Keratinocyte (primary cell): ENCODE measurements around the gene ATP5F1C. TPM values are rescaled to one million over a fixed set of nuclear protein-coding genes. Genes with fewer than 3 reads are reported as not detected.

ENCODE experiments used
- DNase-seq: peaks from one replicate; pipeline ENCODE4 v3.0.0-alpha.2; 2011; ENCODE audit warnings: low read depth, missing footprints, low spot score
- FAIRE-seq: peaks from 2 replicates; lab custom pipeline; 2011; peaks lifted over from hg19 to GRCh38; lab: Jason Lieb, UNC
- H2AFZ ChIP-seq: 2 replicates; pipeline ENCODE4 v1.6.0; 2012; ENCODE audit warnings: low read length, control low read depth, inconsistent platforms; ENCODE audit not compliant: control insufficient read depth
- H3K27ac ChIP-seq: 2 replicates; pipeline ENCODE4 v1.5.1; 2011; ENCODE audit warnings: low read length; ENCODE audit not compliant: control insufficient read depth, insufficient read depth
- H3K27me3 ChIP-seq: 3 replicates; pipeline ENCODE4 v1.6.0; 2011; ENCODE audit warnings: low read length; ENCODE audit not compliant: control insufficient read depth, insufficient read depth; ENCODE audit errors: extremely low read depth
- H3K36me3 ChIP-seq, 2 experiments: 2 replicates in 1 of 2; 3 replicates in 1 of 2; pipeline ENCODE4 v1.5.1; 2011; ENCODE audit warnings: low read length in 2 of 2, mild to moderate bottlenecking in 1 of 2; ENCODE audit not compliant: control insufficient read depth in 2 of 2, insufficient read depth in 2 of 2; ENCODE audit errors: extremely low read depth in 1 of 2
- H3K4me1 ChIP-seq: 3 replicates; pipeline ENCODE4 v1.5.1; 2011; ENCODE audit warnings: low read length; ENCODE audit not compliant: control insufficient read depth, insufficient read depth; ENCODE audit errors: extremely low read depth
- H3K4me2 ChIP-seq: 3 replicates; pipeline ENCODE4 v1.6.0; 2011; ENCODE audit warnings: low read depth, low read length; ENCODE audit not compliant: control insufficient read depth, insufficient read depth; ENCODE audit errors: extremely low read depth
- H3K4me3 ChIP-seq, 3 experiments: fragments of 200-600 bp in 1 of 3; sonication (generic) in 1 of 3; 2 replicates in 2 of 3; 3 replicates in 1 of 3; pipeline ENCODE4 v1.5.1; 2011 to 2016; ENCODE audit warnings: low read length in 3 of 3, mild to moderate bottlenecking in 3 of 3, control low read depth in 2 of 3, inconsistent platforms in 1 of 3, low read depth in 1 of 3, mixed read lengths in 1 of 3, mixed run types in 1 of 3, moderate library complexity in 1 of 3; ENCODE audit not compliant: control insufficient read depth in 2 of 3, insufficient read depth in 2 of 3; ENCODE audit errors: extremely low read depth in 1 of 3
- H3K79me2 ChIP-seq: 2 replicates; pipeline ENCODE4 v1.6.0; 2012; ENCODE audit warnings: low read length; ENCODE audit not compliant: control insufficient read depth, insufficient read depth
- H3K9ac ChIP-seq: 3 replicates; pipeline ENCODE4 v1.6.0; 2011; ENCODE audit warnings: low read length; ENCODE audit not compliant: control insufficient read depth, insufficient read depth; ENCODE audit errors: extremely low read depth
- H3K9me1 ChIP-seq: 3 replicates; pipeline ENCODE4 v1.6.0; 2011; ENCODE audit warnings: low read length; ENCODE audit not compliant: control insufficient read depth, insufficient read depth; ENCODE audit errors: extremely low read depth
- H3K9me3 ChIP-seq: 2 replicates; pipeline ENCODE4 v1.5.1; 2012; ENCODE audit warnings: low read depth, low read length; ENCODE audit not compliant: control insufficient read depth
- H4K20me1 ChIP-seq: 3 replicates; pipeline ENCODE4 v1.6.0; 2011; ENCODE audit warnings: low read length; ENCODE audit not compliant: control insufficient read depth, insufficient read depth; ENCODE audit errors: extremely low read depth
- CTCF ChIP-seq, 3 experiments: IDR thresholded peaks in 1 of 3; conservative IDR thresholded peaks in 1 of 3; optimal IDR thresholded peaks in 1 of 3; 2 replicates in 2 of 3; 3 replicates in 1 of 3; pipeline versions ENCODE3 to v1.5.1; 2011; ENCODE audit warnings: low read length in 3 of 3, mild to moderate bottlenecking in 3 of 3, moderate library complexity in 2 of 3, control low read depth in 1 of 3, inconsistent platforms in 1 of 3; ENCODE audit not compliant: insufficient read depth in 2 of 3; ENCODE audit errors: extremely low read depth in 1 of 3
- EZH2 ChIP-seq: IDR thresholded peaks from one replicate; pipeline ENCODE4 v1.6.1; 2012; ENCODE audit warnings: inconsistent platforms, mild to moderate bottlenecking, low read length, moderate library complexity
- dilution Hi-C: fragments of 300-500 bp; cut with MboI; formaldehyde crosslinking; loops from one replicate; pipeline ENCODE4 v1.7.0; 2020; ENCODE audit warnings: low sequenced_read_pairs; ENCODE audit not compliant: extremely low pct_ligation_motif_present
- polyA plus RNA-seq, 5 experiments: library from polyadenylated mRNA; depleted of rRNA in 3 of 5; stranded (reverse) in 3 of 5; stranded (forward) in 1 of 5; unstranded in 1 of 5; fragments of >200 nt; gene quantifications; 1 replicate in 1 of 5; 2 replicates in 3 of 5; 3 replicates in 1 of 5; pipeline versions ENCODE4 v1.2.1 to v1.2.3, GENCODE V29; 2011 to 2012; ENCODE audit warnings: missing spikeins in 2 of 5, low read depth in 1 of 5, low replicate concordance in 1 of 5

ATP5F1C gene
- polyA plus RNA-seq, 1 donor (not counting 4 experiments of a cell fraction or from before 2014, with no cell fraction given) = 496 TPM

- no peaks in the 10 kb centered on the region for H3K9me1 ChIP-seq
- peaks cover 7% of the 10 kb centered on the region for H3K4me1 ChIP-seq
- no peaks in the 10 kb centered on the region for H3K36me3 ChIP-seq
- no peaks in the 10 kb centered on the region for H3K27me3 ChIP-seq
- peak overlapping the region; percentile 64 for H3K27ac ChIP-seq
- no peak for TF ChIP-seq EZH2
- no peak for TF ChIP-seq CTCF (optimal IDR thresholded peaks at IDR 0.05 in 1 of 3, IDR thresholded peaks at IDR 0.05 in 1 of 3, conservative IDR thresholded peaks at IDR 0.05 in 1 of 3; ENCODE audit: extremely low read depth in 1 of 3, insufficient read depth in 2 of 3, low read length in 3 of 3)
- peak overlapping the region; percentile 73 to 100 (median 89) for H3K4me3 ChIP-seq
- peak overlapping the region; percentile 72 for H3K4me2 ChIP-seq
- peaks cover 28% of the 10 kb centered on the region for H3K79me2 ChIP-seq
- peak overlapping the region; percentile 100 for H2AFZ ChIP-seq
- FAIRE-seq (no peak), DNase-seq (no peak)
- dilution Hi-C loops = no loop called here
- H3K9ac ChIP-seq = peak overlapping the region; percentile 83
- H4K20me1 ChIP-seq = no peaks in the 10 kb centered on the region
- H3K9me3 ChIP-seq = no peaks in the 10 kb centered on the region
These were observed 29.6 kb downstream of the ATP5F1C start for GRCh38 chr10:7817576-7817975.

DNA sequence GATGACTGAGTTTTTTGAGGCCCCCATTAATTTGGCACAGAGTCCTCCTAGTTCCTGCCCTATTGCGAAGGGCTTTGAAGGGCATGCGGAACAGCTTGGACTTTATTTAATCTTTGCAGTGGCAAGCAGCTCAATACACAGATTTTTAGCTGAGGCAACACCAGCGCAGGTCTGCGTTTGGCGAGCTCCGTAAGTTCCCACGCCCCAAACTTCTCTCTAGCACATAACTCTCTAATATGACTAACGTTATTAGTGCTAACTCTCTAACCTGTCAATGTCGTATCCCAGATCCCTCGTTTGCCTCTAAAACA lies 30.0 kb downstream of the ATP5F1C start:
- TF ChIP-seq CTCF (optimal IDR thresholded peaks at IDR 0.05 in 1 of 3, IDR thresholded peaks at IDR 0.05 in 1 of 3, conservative IDR thresholded peaks at IDR 0.05 in 1 of 3; ENCODE audit: extremely low read depth in 1 of 3, insufficient read depth in 2 of 3, low read length in 3 of 3) (no peak), EZH2 (no peak)
- Histone ChIP-seq H4K20me1 (no peaks in the 10 kb centered on the region), H3K9me1 (no peaks in the 10 kb centered on the region), H3K4me3 (peak overlapping the region; percentile 73 to 100 (median 89)), H2AFZ (peak overlapping the region; percentile 100), H3K4me1 (peaks cover 7% of the 10 kb centered on the region), H3K4me2 (peak overlapping the region; percentile 72), H3K27me3 (no peaks in the 10 kb centered on the region), H3K9ac (peak overlapping the region; percentile 83), H3K27ac (peak overlapping the region; percentile 64), H3K9me3 (no peaks in the 10 kb centered on the region), H3K36me3 (no peaks in the 10 kb centered on the region), H3K79me2 (peaks cover 28% of the 10 kb centered on the region)
- FAIRE-seq (no peak), DNase-seq (no peak)
- dilution Hi-C loops = no loop called here
